Activated effector memory CD4-positive, alpha-beta T cell treated with anti-CD3 and anti-CD28 coated beads, Interleukin-2, amount 50 U/mL, for 16 hours (primary cell): Measurements from ENCODE around the gene LDLRAD4.

Source experiments
- DNase-seq: peaks from one replicate; pipeline ENCODE4 v3.0.0-alpha.2; 2020

LDLRAD4 gene

GRCh38 chr18:13612196-13612997 lies 393.8 kb downstream of the LDLRAD4 start:
- peak; percentile 89 for DNase-seq

- DNase-seq = no peak
Observed at GRCh38 chr18:13613099-13613498, 394.5 kb downstream of the LDLRAD4 start.

- DNase-seq = no peak
Observed at GRCh38 chr18:13613591-13614501, 395.3 kb downstream of the LDLRAD4 start.

GRCh38 chr18:13614641-13615288 lies 396.2 kb downstream of the LDLRAD4 start:
- peak; percentile 72 for DNase-seq

GRCh38 chr18:13615432-13615861 lies 396.9 kb downstream of the LDLRAD4 start:
- no peak for DNase-seq

GRCh38 chr18:13616041-13616440 lies 397.5 kb downstream of the LDLRAD4 start:
- DNase-seq = no peak

GRCh38 chr18:13616525-13617035 lies 398.0 kb downstream of the LDLRAD4 start:
- no peak for DNase-seq

- no peak for DNase-seq
Observed at GRCh38 chr18:13617826-13618515, 399.4 kb downstream of the LDLRAD4 start.

GRCh38 chr18:13618760-13619438 lies 400.3 kb downstream of the LDLRAD4 start:
- DNase-seq = no peak

GRCh38 chr18:13619505-13620205 lies 401.1 kb downstream of the LDLRAD4 start:
- no peak for DNase-seq

GRCh38 chr18:13620206-13620672 lies 401.7 kb downstream of the LDLRAD4 start:
- no peak for DNase-seq

- no peak for DNase-seq
Observed at GRCh38 chr18:13620818-13621445, 402.4 kb downstream of the LDLRAD4 start.

- no peak for DNase-seq
Observed at GRCh38 chr18:13621446-13621849, 402.9 kb downstream of the LDLRAD4 start.

GRCh38 chr18:13621886-13622619 lies 403.5 kb downstream of the LDLRAD4 start:
- DNase-seq = no peak

GRCh38 chr18:13622751-13623150 lies 404.2 kb downstream of the LDLRAD4 start:
- DNase-seq = no peak

GRCh38 chr18:13623348-13623747 lies 404.8 kb downstream of the LDLRAD4 start:
- no peak for DNase-seq

- DNase-seq = no peak
Observed at GRCh38 chr18:13623871-13624270, 405.3 kb downstream of the LDLRAD4 start.

- no peak for DNase-seq
Observed at GRCh38 chr18:13624563-13625237, 406.1 kb downstream of the LDLRAD4 start.

GRCh38 chr18:13625355-13625754 lies 406.8 kb downstream of the LDLRAD4 start:
- no peak for DNase-seq
